K562 (cell line): Measurements from ENCODE around the gene TXLNA. TPM values are rescaled to one million over a fixed set of nuclear protein-coding genes. Genes with fewer than 3 reads are reported as not detected.

ENCODE experiments used
- ATF1 ChIP-seq, 2 experiments: fragments of 450-650 bp in 1 of 2; IDR thresholded peaks; 2 replicates each; pipeline ENCODE4 v1.6.1; 2016; ENCODE audit warnings: missing compliant biosample characterization in 1 of 2, missing genetic modification characterization in 1 of 2
- IRF2 ChIP-seq: sonication (generic); formaldehyde crosslinking; IDR thresholded peaks from 2 replicates; pipeline ENCODE4 v1.8.1; 2022; ENCODE audit warnings: mild to moderate bottlenecking, missing genetic modification reagents
- MECOM ChIP-seq: fragments of 250-450 bp; sonication (Bioruptor Pico); IDR thresholded peaks from 2 replicates; pipeline ENCODE4 v1.8.0; 2022; ENCODE audit warnings: inconsistent platforms
- MYNN ChIP-seq, 2 experiments: sonication (generic); formaldehyde crosslinking in 1 of 2; IDR thresholded peaks; 2 replicates each; pipeline versions ENCODE4 v1.5.0 to v1.6.1; 2016 to 2020; ENCODE audit warnings: antibody characterized with exemption in 1 of 2, missing genetic modification reagents in 1 of 2
- NFRKB ChIP-seq: fragments of 450-650 bp; IDR thresholded peaks from 2 replicates; pipeline ENCODE4 v1.6.1; 2016; ENCODE audit warnings: low read depth
- RUNX1 ChIP-seq: sonication (generic); IDR thresholded peaks from 2 replicates; pipeline ENCODE4 v1.6.1; 2016; ENCODE audit warnings: antibody characterized with exemption, low read depth
- SIN3A ChIP-seq, 2 experiments: fragments of 150-350 bp in 1 of 2; IDR thresholded peaks; 2 replicates each; pipeline ENCODE4 v1.6.1; 2011 to 2016; ENCODE audit warnings: borderline replicate concordance in 2 of 2, low read depth in 2 of 2, low read length in 2 of 2, mild to moderate bottlenecking in 2 of 2, moderate library complexity in 2 of 2; ENCODE audit not compliant: control insufficient read depth in 1 of 2
- TFAP4 ChIP-seq: sonication (generic); formaldehyde crosslinking; IDR thresholded peaks from 2 replicates; pipeline ENCODE4 v1.8.0; 2022; ENCODE audit warnings: missing genetic modification reagents, mild to moderate bottlenecking, moderate library complexity, borderline replicate concordance
- TOE1 ChIP-seq, 2 experiments: fragments of 450-650 bp in 1 of 2; sonication (generic) in 1 of 2; formaldehyde crosslinking in 1 of 2; IDR thresholded peaks; 2 replicates each; pipeline versions ENCODE4 v1.7.1 to v1.8.0; 2016 to 2022; ENCODE audit warnings: borderline replicate concordance in 2 of 2, mild to moderate bottlenecking in 2 of 2, antibody characterized with exemption in 1 of 2, inconsistent platforms in 1 of 2, low read depth in 1 of 2, missing genetic modification reagents in 1 of 2, moderate library complexity in 1 of 2
- TSC22D4 ChIP-seq: fragments of 450-650 bp; IDR thresholded peaks from 2 replicates; pipeline ENCODE4 v1.6.1; 2016; ENCODE audit warnings: missing genetic modification characterization, missing biosample characterization, control low read depth
- U2AF2 ChIP-seq: fragments of 200-400 bp; formaldehyde crosslinking; optimal IDR thresholded peaks from 2 replicates; pipeline ENCODE3; 2017; ENCODE audit warnings: low read depth, mild to moderate bottlenecking, low read length
- ZBED1 ChIP-seq: IDR thresholded peaks from 2 replicates; pipeline ENCODE4 v1.6.1; 2014
- ZBTB33 ChIP-seq: sonication (generic); formaldehyde crosslinking; IDR thresholded peaks from 2 replicates; pipeline ENCODE4 v1.8.1; 2023; ENCODE audit warnings: mild to moderate bottlenecking, missing genetic modification reagents
- ZFP36 ChIP-seq: fragments of 150-350 bp; IDR thresholded peaks from 2 replicates; pipeline ENCODE4 v1.6.1; 2018; ENCODE audit warnings: low read length, low read depth; ENCODE audit not compliant: partially characterized antibody
- ZNF133 ChIP-seq: fragments of 250-450 bp; sonication (Bioruptor Pico); IDR thresholded peaks from 2 replicates; pipeline ENCODE4 v1.4.0; 2020; ENCODE audit warnings: mild to moderate bottlenecking
- ZNF436 ChIP-seq: fragments of 250-450, 450-650 bp; sonication (Bioruptor Pico); formaldehyde crosslinking; IDR thresholded peaks from 2 replicates; pipeline ENCODE4 v1.7.0; 2020; ENCODE audit warnings: mild to moderate bottlenecking
- ZNF75A ChIP-seq: fragments of 450-650 bp; formaldehyde crosslinking; IDR thresholded peaks from 2 replicates; pipeline ENCODE4 v1.4.0; 2020; ENCODE audit warnings: mild to moderate bottlenecking
- ZNF780A ChIP-seq: fragments of 250-450 bp; sonication (Bioruptor Pico); IDR thresholded peaks from 2 replicates; pipeline ENCODE4 v1.5.0; 2021; ENCODE audit warnings: mild to moderate bottlenecking
- polyA plus RNA-seq, 8 experiments: library from polyadenylated mRNA; depleted of rRNA in 4 of 8; stranded (reverse) in 5 of 8; unstranded in 3 of 8; fragments of >200 nt; fragmentation: Nextera tagmentation in 2 of 8; fragmentation: Illumina TruSeq in 1 of 8; extraction: Ambion mirVana in 2 of 8; extraction: Trizol in 1 of 8; gene quantifications; 2 replicates each; pipeline versions ENCODE4 v1.2.1 to v1.2.3, GENCODE V29; 2011 to 2014; ENCODE audit warnings: inconsistent platforms in 1 of 8, missing spikeins in 1 of 8
- total RNA-seq, 7 experiments: library from RNA; depleted of rRNA in 6 of 7; stranded (reverse); fragments of >200 nt in 6 of 7; fragmentation: Illumina TruSeq in 2 of 7; extraction: Trizol in 2 of 7; gene quantifications; 2 replicates each; pipeline versions ENCODE4 v1.2.1 to v1.2.3, GENCODE V29; 2011 to 2021; ENCODE audit warnings: low replicate concordance in 1 of 7
- TF ChIP-seq, protein P1 (sequence below), 3 experiments: fragments of 200-800 bp in 1 of 3; fragments of 250-450 bp in 1 of 3; fragments of 450-650 bp in 1 of 3; sonication (Bioruptor Pico) in 1 of 3; sonication (Bioruptor generic) in 1 of 3; formaldehyde crosslinking in 1 of 3; IDR thresholded peaks; 2 replicates each; pipeline versions ENCODE4 v1.6.1 to v1.8.0; 2016 to 2022; ENCODE audit warnings: mild to moderate bottlenecking in 2 of 3, missing genetic modification characterization in 2 of 3, missing compliant biosample characterization in 1 of 3, moderate library complexity in 1 of 3
- TF ChIP-seq, protein P2 (sequence below): fragments of 250-450 bp; sonication (Bioruptor Pico); IDR thresholded peaks from 2 replicates; pipeline ENCODE4 v1.5.0; 2021

TXLNA gene
- total and polyA plus RNA-seq, 9 of the 15 experiments (the other 6 are each of a cell fraction or from before 2014, with no cell fraction given): 9.2 to 54.5 (median 39.3) TPM

DNA sequence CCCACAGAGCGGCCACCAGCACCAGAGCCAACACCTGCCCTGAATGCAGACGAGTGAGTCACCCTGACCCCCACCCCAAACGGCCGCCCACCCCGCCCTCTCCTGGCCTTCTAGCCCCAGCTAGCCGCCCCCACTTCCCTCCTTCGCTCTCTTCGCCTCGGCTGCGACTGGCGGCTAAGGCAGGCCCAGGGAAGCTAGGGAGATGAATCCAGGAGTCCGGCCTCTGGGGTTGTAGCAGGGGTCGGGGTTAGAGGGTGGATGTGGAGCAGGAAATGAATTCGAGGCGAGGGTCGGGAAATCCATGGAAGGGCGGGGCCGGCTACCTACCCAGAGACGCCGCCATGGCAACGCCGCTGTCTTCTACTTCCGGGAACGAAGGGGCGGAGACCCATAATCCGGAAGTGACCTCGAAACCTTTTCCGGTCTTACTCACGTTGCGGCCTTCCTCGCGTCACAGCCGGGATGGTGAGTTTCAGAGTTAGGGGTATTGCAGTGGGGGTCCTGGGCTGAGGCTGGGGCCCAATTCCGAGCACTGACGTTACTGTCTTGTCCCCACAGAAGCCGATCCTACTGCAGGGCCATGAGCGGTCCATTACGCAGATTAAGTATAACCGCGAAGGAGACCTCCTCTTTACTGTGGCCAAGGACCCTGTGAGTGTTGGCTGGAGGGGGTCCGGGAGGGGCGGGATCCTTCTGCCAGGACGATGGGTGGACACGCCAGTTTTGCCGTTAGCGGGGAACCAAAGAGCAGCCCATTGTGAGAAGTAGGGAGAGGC is 42.7 kb downstream of the TXLNA start, which contains the start of the genes EIF3I and TMEM234 (continued):
- peak; percentile 95 to 98; a peak in 3 of 4 replicates for TF ChIP-seq SIN3A (IDR thresholded peaks at IDR 0.05; ENCODE audit: borderline replicate concordance in 2 of 2, control insufficient read depth in 1 of 2, low read depth in 2 of 2, low read length in 2 of 2)
- 0 out of 2 replicates have a peak, but pooled peaks have one; percentile 28 for TF ChIP-seq ZBED1
- TF ChIP-seq ZFP36: no peak
- TF ChIP-seq, protein P1, sequence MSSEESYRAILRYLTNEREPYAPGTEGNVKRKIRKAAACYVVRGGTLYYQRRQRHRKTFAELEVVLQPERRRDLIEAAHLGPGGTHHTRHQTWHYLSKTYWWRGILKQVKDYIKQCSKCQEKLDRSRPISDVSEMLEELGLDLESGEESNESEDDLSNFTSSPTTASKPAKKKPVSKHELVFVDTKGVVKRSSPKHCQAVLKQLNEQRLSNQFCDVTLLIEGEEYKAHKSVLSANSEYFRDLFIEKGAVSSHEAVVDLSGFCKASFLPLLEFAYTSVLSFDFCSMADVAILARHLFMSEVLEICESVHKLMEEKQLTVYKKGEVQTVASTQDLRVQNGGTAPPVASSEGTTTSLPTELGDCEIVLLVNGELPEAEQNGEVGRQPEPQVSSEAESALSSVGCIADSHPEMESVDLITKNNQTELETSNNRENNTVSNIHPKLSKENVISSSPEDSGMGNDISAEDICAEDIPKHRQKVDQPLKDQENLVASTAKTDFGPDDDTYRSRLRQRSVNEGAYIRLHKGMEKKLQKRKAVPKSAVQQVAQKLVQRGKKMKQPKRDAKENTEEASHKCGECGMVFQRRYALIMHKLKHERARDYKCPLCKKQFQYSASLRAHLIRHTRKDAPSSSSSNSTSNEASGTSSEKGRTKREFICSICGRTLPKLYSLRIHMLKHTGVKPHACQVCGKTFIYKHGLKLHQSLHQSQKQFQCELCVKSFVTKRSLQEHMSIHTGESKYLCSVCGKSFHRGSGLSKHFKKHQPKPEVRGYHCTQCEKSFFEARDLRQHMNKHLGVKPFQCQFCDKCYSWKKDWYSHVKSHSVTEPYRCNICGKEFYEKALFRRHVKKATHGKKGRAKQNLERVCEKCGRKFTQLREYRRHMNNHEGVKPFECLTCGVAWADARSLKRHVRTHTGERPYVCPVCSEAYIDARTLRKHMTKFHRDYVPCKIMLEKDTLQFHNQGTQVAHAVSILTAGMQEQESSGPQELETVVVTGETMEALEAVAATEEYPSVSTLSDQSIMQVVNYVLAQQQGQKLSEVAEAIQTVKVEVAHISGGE (CRISPR knock-in tag; IDR thresholded peaks at IDR 0.05): peak in 1 of 3 experiments; percentile 58; a peak in 2 of 6 replicates
- TF ChIP-seq TFAP4: peak; percentile 74
- TF ChIP-seq IRF2 (CRISPR knock-in tag): no peak
- TF ChIP-seq TOE1 (IDR thresholded peaks at IDR 0.05; ENCODE audit: borderline replicate concordance): peak; percentile 17; the same call in 1 of the 2 replicates
- no peak for TF ChIP-seq TOE1 (CRISPR knock-in tag; IDR thresholded peaks at IDR 0.05; ENCODE audit: borderline replicate concordance, low read depth)
- no peak for TF ChIP-seq U2AF2
- no peak for TF ChIP-seq ZNF436 (CRISPR knock-in tag)
- TF ChIP-seq ATF1 (CRISPR knock-in tag; IDR thresholded peaks at IDR 0.05): no peak
- peak; percentile 94 for TF ChIP-seq ATF1 (tag; IDR thresholded peaks at IDR 0.05)
- no peak for TF ChIP-seq MYNN (IDR thresholded peaks at IDR 0.05)
- TF ChIP-seq MYNN (CRISPR knock-in tag; IDR thresholded peaks at IDR 0.05): no peak
- TF ChIP-seq, protein P2, sequence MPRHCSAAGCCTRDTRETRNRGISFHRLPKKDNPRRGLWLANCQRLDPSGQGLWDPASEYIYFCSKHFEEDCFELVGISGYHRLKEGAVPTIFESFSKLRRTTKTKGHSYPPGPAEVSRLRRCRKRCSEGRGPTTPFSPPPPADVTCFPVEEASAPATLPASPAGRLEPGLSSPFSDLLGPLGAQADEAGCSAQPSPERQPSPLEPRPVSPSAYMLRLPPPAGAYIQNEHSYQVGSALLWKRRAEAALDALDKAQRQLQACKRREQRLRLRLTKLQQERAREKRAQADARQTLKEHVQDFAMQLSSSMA (CRISPR knock-in tag): no peak
- TF ChIP-seq RUNX1: no peak
- peak; percentile 74; the same call in 1 of the 2 replicates for TF ChIP-seq NFRKB
- TF ChIP-seq ZNF780A (CRISPR knock-in tag): no peak
- no peak for TF ChIP-seq ZNF133
- no peak for TF ChIP-seq ZBTB33
- TF ChIP-seq ZNF75A (CRISPR knock-in tag): no peak
- no peak for TF ChIP-seq TSC22D4 (tag)
- no peak for TF ChIP-seq MECOM (CRISPR knock-in tag)
